Skin epidermis (tissue), 12 donors: ENCODE data around the gene KCNA2.

ENCODE experiments used
- H3K27ac ChIP-seq, 21 experiments: fragments of 200-600 bp; sonication (generic) in 11 of 21; one replicate each; pipeline ENCODE4 v1.5.0; 2020; ENCODE audit warnings: mild to moderate bottlenecking in 3 of 21, inconsistent platforms in 2 of 21, moderate library complexity in 2 of 21
- H3K4me3 ChIP-seq, 7 experiments: fragments of 200-600 bp; sonication (generic) in 2 of 7; one replicate each; pipeline ENCODE4 v1.5.0; 2020; ENCODE audit warnings: inconsistent platforms in 2 of 7, mild to moderate bottlenecking in 2 of 7, moderate library complexity in 1 of 7

KCNA2 gene

GRCh38 chr1:110582378-110582777 lies 23.8 kb downstream of the KCNA2 start:
- H3K27ac ChIP-seq: no peak overlapping the region

DNA sequence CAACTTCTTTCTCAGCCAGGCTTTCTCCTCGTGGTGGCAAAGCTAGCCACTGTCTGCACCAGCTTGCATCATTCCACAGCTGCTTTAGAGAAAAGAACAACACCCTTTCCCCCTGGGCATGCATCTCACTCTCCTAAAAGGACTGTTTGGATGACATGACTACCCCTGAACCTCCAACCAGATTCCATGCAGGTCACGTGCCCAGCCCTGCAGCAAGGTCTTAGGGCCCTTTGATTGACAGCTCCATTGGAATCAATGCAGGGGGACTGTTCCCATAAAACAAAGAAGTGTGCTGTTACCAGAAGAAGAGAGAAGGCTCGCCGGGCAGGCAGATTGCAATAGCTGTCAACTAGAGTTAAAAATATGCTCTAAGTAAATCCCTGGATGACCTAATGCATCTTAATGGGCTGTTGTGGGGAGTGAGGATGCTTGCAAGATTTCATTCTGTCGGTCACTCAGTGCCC lies 24.4 kb downstream of the KCNA2 start:
- Histone ChIP-seq H3K27ac (no peak overlapping the region), H3K4me3 (no peak overlapping the region)

More at GRCh38 chr1:110582378-110582777, 23.8 kb downstream of the KCNA2 start:
- H3K4me3 ChIP-seq: no peak overlapping the region

- Histone ChIP-seq H3K27ac (no peak overlapping the region), H3K4me3 (no peak overlapping the region)
These were observed 25.9 kb downstream of the KCNA2 start for GRCh38 chr1:110580244-110580643.

- Histone ChIP-seq H3K4me3 (no peak overlapping the region), H3K27ac (no peak overlapping the region)
These were observed 26.7 kb downstream of the KCNA2 start for GRCh38 chr1:110579460-110579859.

DNA sequence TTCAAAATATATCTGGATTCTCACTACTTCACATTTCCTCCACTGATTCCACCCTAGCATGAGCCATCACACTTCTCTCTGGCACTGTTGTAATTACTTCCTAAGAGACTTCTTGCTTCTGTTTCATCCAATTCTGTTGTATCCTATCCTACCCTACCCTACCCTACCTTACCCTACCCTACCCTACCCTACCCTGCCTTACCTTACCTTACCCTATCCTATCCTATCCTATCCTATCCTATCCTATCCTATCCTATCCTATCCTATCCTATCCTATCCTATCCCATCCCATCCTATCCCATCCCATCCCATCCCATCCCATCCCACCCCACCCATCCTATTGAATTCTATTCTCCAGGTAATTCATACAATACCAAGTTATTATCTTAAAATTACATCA lies 29.7 kb downstream of the KCNA2 start:
- H3K4me3 ChIP-seq: no peak overlapping the region

GRCh38 chr1:110573314-110573713 lies 32.8 kb downstream of the KCNA2 start:
- Histone ChIP-seq H3K4me3 (no peak overlapping the region), H3K27ac (no peak overlapping the region)

More for the DNA sequence above, 29.7 kb downstream of the KCNA2 start:
- no peak overlapping the region for H3K27ac ChIP-seq

DNA sequence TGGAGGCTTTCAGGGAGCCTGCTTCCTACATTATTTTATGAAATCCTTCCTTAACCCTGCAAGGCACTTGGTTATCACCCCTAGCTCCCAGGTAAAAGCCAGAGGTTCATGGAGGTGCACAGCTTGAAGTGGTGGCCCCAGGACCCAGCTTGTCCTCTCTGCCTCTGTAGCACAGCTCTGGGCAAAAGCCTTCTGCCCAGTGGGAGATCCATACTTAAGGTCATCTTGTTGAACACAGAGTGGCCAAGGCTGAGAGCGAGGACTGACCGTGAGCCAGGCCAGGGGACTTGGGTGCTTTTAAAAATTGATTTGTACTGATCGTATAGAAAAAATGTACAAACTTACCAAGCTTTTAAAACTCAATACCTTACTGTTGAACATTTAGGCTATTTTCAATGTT lies 33.4 kb downstream of the KCNA2 start:
- no peak overlapping the region for H3K27ac ChIP-seq
- no peak overlapping the region for H3K4me3 ChIP-seq

DNA sequence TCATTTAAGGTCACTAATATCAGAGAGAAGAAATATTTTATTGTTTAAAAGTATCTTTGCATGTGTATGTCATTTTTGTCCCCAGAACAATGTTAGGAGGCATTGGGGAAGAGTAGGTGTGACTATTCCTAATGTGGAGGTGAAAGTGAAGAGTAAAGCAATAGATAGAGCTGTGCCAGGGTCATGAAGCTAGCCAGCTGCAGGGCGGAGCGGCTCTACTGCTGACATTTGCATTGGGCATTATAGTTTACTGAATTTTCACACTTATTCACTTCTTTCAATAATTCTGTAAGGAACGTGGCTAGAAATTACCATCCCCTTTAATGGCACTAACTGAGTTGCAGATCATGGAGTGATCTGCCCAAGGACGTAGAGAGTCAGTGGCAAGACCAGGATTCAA lies 35.3 kb downstream of the KCNA2 start:
- H3K4me3 ChIP-seq: no peak overlapping the region
- H3K27ac ChIP-seq: no peak overlapping the region

GRCh38 chr1:110570307-110570706 lies 35.9 kb downstream of the KCNA2 start:
- H3K4me3 ChIP-seq: no peak overlapping the region
- H3K27ac ChIP-seq: no peak overlapping the region

GRCh38 chr1:110566836-110567235 lies 39.3 kb downstream of the KCNA2 start:
- Histone ChIP-seq H3K4me3 (no peak overlapping the region), H3K27ac (no peak overlapping the region)

- Histone ChIP-seq H3K4me3 (no peak overlapping the region), H3K27ac (no peak overlapping the region)
These were observed 40.6 kb downstream of the KCNA2 start for GRCh38 chr1:110565565-110565964.

DNA sequence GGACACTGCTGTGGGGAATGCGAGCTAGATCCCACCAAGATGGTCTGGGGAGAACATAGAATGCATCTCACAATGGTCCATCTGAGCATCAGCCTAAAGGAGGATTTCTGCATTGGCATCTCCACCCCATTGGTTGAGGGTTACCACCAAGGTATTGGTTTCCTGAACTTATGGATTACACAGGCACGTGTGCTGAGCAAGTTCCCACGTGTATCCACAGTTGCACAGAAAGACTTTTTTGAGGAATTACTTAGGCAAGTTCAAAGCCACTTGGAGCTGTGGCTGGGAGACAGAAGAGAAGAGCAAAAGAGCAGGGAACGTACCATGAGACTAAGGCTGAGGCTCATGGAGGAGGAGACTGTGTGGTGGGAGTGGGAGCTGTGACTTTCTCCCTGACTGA lies 43.1 kb downstream of the KCNA2 start:
- no peak overlapping the region for H3K27ac ChIP-seq
- H3K4me3 ChIP-seq: no peak overlapping the region

DNA sequence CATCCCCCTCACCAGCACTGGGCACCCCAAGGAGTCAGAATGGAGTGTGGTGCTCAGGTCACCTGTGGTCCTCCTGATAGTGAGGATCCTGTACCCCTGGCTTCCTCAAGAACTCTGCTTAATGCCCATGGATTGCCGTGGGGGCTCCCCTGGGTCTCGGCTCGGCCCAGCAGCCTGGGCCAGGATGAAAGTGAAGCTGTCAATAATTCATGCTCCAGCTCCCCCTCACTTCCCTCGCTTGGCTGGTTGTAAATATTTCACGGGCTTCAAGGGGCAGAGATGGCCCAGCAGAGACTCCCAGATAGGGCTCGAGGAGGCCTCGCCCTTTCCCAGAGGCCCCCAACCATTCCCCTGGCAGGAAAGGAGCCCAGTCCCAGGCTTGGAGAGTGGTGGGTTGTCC lies 44.6 kb downstream of the KCNA2 start:
- Histone ChIP-seq H3K27ac (no peak overlapping the region), H3K4me3 (no peak overlapping the region)

GRCh38 chr1:110559157-110559556 lies 47.0 kb downstream of the KCNA2 start:
- no peak overlapping the region for H3K27ac ChIP-seq
- H3K4me3 ChIP-seq: no peak overlapping the region

DNA sequence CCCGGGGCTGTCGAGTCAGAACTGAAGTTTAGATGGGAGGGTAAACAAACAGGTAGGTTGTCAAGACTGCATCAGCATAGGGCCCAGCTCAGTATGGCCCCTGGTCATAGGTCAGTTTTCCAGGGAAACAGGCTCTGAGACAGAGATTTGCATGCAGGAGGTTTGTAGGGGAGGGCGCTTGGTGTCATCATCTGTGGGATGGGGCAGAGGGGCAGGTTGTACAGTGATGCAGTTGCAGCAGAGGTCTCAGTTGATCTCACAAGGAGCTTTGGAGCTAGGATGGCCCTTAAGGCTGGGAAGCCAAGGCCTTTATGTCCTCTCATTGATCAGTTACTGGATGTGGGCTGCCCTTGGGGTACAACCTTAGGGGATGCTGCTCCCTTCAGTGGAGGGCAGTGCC lies 48.7 kb downstream of the KCNA2 start:
- no peak overlapping the region for H3K4me3 ChIP-seq
- no peak overlapping the region for H3K27ac ChIP-seq

GRCh38 chr1:110556471-110556807 lies 49.7 kb downstream of the KCNA2 start:
- H3K27ac ChIP-seq: no peak overlapping the region
- no peak overlapping the region for H3K4me3 ChIP-seq

- peak overlapping the region in 3 of 21 experiments; percentile 28 to 50 (median 48) for H3K27ac ChIP-seq
- H3K4me3 ChIP-seq: peak overlapping the region in 2 of 7 experiments; percentile 9 to 21
These were observed 50.2 kb downstream of the KCNA2 start for GRCh38 chr1:110555807-110556470.

- Histone ChIP-seq H3K27ac (peak overlapping the region in 3 of 21 experiments; percentile 28 to 50 (median 48)), H3K4me3 (peak overlapping the region in 4 of 7 experiments; percentile 1 to 21 (median 8))
These were observed 51.0 kb downstream of the KCNA2 start for GRCh38 chr1:110554871-110555801.

GRCh38 chr1:110551278-110551809 lies 54.8 kb downstream of the KCNA2 start:
- no peak overlapping the region for H3K4me3 ChIP-seq
- H3K27ac ChIP-seq: no peak overlapping the region

DNA sequence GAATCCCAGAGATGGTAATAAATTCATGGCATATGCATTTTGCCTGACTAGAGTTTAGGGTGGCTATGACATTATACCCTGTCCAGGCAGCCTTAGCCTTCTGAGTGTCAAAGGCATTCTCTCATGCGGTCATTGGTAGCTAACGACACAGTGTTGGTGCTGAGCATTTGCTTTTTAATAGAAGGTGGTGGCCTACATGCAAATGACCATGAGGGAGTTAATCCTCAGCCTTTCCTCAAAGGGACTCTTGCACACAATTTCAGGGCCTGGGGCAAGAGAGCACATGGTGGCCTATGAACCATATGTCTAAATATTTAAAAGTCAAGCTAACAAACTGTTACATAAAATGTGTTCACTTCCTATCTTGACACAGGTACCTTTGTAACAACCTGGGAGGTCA lies 56.3 kb downstream of the KCNA2 start:
- Histone ChIP-seq H3K27ac (no peak overlapping the region), H3K4me3 (no peak overlapping the region)

- H3K4me3 ChIP-seq: no peak overlapping the region
- H3K27ac ChIP-seq: no peak overlapping the region
These were observed 57.8 kb downstream of the KCNA2 start for GRCh38 chr1:110548381-110548780.
